HL-60 (cell line): ENCODE measurements around the gene MREG.

Source experiments
- POLR2AphosphoS5 ChIP-seq: IDR thresholded peaks from 2 replicates; pipeline ENCODE4 v1.6.1; 2012; ENCODE audit warnings: low read depth
- TF ChIP-seq, protein P1 (sequence below): IDR thresholded peaks from one replicate; pipeline ENCODE4 v1.5.1; 2011; ENCODE audit warnings: low read length, control low read depth, inconsistent platforms; ENCODE audit not compliant: insufficient read depth
- TF ChIP-seq, protein P2 (sequence below): IDR thresholded peaks from 2 replicates; pipeline ENCODE4 v1.6.1; 2012; ENCODE audit warnings: low read depth; ENCODE audit not compliant: insufficient replicate concordance

DNA sequence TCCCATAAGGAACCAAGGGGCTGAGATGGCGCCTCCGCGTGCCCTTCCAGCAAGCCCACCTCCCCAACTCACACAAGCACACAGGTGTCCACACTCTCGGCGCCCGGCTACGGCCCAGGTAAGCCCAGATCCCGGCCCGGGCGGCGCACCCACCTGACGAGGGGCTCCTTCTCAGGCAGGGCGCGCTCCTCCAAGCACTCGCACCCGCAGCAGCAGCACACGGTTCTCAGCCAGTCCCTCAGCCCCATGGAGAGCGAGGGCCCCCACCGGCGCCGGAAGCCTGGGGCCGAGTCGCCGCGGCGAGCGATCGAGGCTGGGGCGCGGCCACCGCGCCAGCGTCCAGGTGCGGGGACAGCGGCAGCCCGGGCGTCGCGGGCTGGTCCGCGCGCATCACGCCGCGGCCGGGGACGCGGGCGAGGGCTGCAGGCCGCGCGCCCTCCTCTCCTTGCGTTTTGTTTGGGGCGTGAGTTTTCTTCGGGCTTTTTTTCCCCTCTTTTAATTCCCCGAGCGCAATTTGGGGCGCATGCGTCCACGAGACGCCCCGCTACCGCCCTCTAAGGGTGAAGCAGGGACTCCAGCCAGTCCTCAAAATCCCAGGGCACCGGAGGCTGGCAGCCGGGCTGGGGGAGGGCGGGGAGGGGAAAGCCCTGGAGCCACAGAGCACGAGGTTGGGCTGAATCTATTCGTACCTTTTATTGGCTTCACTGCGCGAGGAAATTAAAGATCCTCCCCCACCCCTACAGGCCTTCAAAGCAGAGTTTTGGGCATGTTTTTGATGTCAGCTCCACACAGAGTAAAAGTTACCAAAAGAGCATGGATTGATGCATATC lies at the start of gene MREG:
- TF ChIP-seq, protein P1, sequence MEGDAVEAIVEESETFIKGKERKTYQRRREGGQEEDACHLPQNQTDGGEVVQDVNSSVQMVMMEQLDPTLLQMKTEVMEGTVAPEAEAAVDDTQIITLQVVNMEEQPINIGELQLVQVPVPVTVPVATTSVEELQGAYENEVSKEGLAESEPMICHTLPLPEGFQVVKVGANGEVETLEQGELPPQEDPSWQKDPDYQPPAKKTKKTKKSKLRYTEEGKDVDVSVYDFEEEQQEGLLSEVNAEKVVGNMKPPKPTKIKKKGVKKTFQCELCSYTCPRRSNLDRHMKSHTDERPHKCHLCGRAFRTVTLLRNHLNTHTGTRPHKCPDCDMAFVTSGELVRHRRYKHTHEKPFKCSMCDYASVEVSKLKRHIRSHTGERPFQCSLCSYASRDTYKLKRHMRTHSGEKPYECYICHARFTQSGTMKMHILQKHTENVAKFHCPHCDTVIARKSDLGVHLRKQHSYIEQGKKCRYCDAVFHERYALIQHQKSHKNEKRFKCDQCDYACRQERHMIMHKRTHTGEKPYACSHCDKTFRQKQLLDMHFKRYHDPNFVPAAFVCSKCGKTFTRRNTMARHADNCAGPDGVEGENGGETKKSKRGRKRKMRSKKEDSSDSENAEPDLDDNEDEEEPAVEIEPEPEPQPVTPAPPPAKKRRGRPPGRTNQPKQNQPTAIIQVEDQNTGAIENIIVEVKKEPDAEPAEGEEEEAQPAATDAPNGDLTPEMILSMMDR, result peak; percentile 32
- TF ChIP-seq, protein P2, sequence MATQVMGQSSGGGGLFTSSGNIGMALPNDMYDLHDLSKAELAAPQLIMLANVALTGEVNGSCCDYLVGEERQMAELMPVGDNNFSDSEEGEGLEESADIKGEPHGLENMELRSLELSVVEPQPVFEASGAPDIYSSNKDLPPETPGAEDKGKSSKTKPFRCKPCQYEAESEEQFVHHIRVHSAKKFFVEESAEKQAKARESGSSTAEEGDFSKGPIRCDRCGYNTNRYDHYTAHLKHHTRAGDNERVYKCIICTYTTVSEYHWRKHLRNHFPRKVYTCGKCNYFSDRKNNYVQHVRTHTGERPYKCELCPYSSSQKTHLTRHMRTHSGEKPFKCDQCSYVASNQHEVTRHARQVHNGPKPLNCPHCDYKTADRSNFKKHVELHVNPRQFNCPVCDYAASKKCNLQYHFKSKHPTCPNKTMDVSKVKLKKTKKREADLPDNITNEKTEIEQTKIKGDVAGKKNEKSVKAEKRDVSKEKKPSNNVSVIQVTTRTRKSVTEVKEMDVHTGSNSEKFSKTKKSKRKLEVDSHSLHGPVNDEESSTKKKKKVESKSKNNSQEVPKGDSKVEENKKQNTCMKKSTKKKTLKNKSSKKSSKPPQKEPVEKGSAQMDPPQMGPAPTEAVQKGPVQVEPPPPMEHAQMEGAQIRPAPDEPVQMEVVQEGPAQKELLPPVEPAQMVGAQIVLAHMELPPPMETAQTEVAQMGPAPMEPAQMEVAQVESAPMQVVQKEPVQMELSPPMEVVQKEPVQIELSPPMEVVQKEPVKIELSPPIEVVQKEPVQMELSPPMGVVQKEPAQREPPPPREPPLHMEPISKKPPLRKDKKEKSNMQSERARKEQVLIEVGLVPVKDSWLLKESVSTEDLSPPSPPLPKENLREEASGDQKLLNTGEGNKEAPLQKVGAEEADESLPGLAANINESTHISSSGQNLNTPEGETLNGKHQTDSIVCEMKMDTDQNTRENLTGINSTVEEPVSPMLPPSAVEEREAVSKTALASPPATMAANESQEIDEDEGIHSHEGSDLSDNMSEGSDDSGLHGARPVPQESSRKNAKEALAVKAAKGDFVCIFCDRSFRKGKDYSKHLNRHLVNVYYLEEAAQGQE, result no peak
- TF ChIP-seq POLR2AphosphoS5, result no peak
